GM19043 (cell line): ENCODE measurements around the gene SMAD9.
"Not testable (repeated sequence)": the region's sequence is repeated elsewhere in the genome, so short reads cannot be mapped to it uniquely, and the experiment has no call there.

Source experiments
- ATAC-seq: cut with Tn5 transposase; IDR thresholded peaks from one replicate; pipeline ENCODE4 v1.9.1; 2021; ENCODE audit warnings: low read depth; ENCODE audit not compliant: unreplicated experiment

The SMAD9 gene

DNA sequence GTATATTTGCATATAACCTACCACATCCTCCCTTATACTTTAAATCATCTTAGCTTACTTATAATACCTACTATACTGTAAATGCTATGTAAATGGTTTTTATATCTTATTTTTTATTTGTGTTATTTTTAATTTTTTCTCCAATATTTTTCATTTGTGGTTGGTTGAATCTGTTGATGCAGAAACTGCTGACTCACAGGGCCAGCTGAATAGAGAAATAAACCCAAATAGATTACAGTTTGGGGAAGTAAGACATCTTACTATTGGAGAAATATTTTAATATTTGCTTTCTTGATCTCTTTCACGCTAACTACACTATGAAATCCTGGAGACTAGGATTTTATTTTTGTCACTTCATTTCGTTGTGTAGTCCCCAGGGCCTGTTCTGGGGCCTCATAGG is 7.1 kb downstream of the SMAD9 start:
- ATAC-seq = no peak

DNA sequence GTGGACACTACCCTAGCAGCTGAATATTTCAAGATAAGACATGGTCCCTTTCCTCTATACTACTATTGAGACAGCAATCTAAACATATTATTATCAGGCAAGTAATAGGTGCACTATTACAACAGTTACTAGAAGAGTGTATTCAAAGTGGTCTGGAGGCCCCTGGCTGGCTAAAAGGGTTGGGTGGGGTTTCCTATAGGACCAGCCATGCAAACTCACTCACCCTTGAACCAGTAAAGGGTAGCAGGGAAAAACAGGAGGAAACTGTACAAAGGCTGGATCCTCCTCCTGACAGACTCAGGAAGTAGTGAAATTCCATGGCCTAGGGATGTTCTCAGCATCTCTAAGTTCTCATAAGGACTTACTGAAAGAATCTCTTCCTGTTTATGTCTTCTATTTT is 7.7 kb downstream of the SMAD9 start:
- no peak for ATAC-seq

DNA sequence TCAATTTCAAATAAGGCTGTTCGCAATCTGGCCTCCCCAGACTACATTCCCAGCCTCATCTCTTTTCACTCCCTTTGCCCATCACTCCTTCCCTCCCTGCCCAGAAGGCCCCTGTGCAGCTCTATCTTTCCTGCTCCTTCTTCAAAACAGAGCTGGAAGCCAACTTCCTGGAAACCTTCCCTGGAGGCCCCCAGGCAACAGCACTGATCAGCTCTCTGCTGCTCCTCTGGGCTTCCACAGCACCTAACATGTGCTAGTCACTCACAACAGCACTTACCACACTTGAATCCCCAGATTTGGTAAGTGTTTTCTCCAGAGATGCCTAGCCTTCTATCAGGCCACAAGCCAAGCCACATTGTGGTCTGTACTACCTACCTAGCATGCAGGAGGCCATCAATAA is 9.5 kb downstream of the SMAD9 start:
- ATAC-seq = no peak

DNA sequence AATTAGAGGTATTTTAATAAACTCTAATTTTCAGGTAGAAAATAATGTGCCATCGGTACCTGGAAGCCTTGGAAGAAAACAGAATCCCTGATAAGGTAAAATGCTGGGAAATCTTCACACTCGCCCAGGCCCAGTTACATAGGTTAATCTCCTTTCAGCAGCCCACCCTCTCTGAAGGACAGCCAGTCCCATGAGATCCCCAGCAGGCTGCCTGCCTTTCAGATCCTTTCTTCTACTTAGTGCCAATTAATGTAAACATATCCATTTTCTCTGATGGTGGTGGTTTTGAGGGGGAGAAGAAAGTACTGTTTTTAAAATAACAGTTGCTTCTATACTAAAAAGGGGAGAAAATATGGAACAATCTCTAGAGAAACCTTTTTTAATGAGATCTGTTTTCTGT is 12.2 kb downstream of the SMAD9 start:
- ATAC-seq = no peak

DNA sequence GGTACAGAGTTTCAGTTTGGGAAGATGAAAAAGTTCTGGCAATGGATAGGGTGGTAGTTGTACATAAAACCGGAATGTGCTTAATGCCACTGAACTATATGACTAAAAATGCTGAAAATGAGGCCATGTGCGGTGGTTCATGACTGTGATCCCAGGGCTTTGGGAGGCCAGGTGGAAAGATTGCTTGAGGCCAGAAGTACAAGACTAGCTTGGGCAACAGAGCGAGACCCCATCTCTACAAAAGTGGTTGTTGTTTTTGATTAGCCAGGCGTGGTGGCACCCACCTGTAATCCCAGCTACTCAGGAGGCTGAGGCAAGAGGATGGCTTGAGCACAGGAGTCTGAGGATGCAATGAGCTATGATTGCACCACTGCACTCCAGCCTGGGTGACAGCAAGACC is 12.8 kb downstream of the SMAD9 start:
- ATAC-seq = no peak

DNA sequence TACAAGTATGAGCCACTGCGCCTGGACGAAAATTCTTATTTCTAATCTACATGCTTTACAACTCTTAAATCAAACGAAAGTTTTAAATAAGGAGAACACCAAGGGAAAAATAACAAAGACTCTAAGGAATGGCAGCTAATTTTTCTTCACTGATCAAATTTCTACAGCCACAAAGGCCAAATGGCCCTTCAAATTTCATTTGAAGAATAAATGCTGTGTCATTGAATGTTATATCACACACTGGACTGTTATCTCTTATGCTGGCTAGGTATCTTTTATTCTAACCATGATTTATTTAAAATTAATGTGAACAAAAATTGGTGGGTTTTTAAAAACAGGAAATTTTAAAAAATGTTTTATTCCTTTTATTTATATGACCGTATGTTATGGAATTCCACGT is 14.1 kb downstream of the SMAD9 start:
- no peak for ATAC-seq

DNA sequence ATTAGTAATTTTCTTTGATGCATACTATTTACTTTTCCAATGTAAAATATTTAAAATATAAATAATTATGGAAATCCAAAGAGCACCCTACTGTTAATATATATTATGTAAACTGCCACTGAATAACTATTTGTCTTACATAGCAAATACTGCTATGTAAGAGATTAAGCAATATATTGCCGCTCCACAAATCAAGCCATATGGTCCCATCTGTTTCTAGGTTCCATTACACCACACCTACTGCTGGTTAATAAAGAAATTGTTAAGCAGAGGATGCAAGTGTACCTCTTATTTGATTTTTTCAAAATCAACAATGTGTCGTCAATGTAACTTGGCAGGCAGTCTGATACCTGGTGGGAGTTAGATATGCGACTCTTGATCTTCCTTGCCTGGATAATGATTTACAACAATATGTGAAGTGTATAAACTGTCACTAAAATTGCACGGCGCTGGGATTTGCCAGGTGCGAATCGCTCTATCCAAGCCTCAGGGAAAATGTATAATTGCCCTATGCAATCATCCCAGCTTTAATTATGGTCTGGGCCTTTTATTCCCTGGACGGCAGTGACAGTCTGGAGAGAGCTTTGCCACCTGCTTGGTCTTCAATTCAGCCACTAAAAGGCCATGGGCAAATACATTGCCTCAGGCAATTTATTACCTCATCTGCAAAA is 16.0 kb downstream of the SMAD9 start:
- ATAC-seq = no peak

DNA sequence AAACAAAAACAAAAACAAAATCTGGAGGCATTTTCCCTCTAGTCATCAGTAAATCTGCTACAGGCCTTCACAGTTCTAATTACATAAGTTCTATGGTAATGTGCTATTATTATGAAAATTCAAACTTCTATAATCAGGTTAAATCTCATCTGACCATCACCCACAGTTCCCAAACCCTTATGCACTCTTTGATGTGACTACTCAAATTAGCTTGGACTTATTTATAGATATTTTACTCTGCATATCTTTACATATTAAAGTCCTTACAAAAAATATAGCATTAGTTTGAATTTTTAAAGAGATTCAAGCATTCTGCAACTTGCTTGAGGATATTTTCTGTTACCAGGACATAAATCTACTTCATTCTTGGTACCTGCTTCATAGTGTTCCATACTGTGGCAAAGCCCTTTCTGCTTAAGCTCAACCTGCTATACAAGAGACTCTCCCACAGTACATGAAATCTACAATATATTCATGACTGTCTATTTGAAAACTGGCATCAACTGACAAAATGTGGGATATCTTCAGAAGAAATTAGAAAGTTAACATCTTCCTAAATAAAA is 22.9 kb downstream of the SMAD9 start:
- ATAC-seq = no peak

DNA sequence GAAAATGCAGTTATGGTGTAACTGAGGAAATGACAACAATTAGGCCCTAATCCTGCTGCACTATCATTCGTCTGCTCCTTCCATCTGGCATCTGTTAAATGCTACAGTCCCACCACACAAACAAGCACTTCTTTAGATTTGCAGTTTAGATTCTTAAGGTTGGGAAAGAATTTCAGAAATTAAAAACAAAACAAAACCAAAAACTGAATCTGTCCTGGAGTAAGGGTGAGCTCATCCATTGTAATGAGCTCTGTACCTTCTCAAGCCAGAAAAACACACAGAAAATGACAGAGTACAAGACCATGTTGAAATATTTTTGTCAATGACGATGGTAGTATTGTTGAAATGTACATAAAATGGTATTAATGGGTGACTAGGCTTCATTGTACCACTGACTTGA is 28.3 kb downstream of the SMAD9 start:
- ATAC-seq = no peak

DNA sequence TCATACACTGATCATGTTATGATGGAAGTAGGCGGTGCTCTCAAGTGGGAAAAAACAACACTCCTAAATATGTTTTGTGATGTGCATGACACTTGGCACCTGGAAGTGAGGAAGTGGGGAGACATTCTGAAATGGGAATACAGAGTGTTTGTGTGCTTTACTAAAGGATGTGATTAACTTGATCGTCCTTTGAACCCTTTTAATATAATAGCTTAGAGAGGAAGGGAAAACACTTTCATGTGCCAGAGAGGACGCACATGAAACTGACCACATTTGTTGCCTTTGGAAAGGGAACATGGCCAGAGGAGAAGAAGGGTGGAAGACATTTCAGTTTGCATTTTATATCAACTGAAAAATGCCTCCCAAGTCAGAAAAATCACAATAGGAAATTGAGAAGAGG is 31.4 kb downstream of the SMAD9 start:
- ATAC-seq = no peak

DNA sequence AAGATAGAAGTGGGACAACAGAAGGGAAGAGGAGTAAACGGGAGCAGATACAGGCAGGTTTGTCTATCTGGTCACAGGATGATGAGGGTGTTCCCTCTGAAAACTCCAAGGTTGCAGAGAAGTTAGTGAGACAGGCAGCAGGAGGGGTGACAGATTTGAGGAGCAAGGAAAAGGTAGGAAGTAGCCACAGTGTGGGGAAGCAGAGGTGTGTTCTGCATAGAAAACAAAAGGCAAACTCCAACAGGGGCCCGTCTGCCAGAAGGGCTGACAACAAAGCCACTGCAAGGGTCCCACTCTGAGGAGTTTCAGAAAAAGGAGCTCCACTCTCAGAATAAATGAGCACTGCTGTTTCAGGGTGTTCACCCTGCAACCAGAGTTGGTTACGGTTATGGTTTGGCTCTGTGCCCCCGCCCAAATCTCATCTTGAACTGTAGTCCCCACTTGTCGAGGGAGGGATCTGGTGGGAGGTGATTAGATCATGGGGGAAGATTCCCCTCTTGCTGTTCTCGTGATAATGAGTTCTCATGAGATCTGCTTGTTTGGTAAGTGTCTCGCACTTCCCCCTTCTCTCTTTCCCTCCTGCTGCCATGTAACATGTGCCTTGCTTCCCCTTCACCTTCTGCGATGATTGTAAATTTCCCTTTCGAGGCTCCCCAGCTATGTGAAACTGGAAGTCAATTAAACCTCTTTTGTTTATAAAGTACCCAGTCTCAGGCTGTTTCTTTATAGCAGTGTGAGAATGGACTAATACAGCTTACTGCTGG is 32.1 kb downstream of the SMAD9 start:
- no peak for ATAC-seq

DNA sequence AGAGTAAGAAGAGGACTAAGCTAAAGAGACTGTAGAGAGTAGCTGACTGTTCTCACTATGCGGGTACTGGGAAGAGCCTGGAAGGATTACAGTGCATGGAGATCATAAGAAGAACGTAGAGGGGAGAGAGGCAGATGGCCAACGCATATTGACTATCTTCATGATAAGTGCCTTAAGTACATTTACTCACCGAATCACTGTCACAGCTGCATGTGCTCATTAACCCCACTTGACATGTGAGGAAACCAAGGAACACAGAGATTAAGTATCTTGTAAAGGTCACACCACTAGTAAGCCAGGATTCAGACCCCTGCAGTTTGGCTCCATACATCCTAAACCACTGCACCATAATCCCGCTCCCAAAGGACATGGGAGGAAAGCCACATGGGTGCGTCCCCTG is 34.1 kb downstream of the SMAD9 start:
- ATAC-seq = no peak

DNA sequence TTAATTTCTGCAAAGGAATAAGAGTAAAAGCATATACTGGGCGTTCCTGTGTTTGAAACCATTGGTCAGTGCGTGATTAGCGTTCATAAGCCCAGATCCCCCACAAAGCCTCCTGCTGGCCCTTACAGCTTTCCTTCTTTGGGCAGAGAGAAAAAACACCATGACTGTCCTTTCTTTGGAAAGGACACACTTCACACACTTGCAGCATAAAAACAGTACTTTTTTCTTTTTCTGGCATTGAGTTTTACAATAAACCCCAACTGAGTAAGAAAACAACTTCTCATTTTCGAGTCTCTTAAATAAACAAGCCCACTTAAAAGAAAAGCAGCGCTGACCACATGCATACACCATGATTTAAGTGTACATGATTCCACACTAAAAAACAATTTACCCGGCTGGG is 35.8 kb downstream of the SMAD9 start:
- ATAC-seq = no peak

DNA sequence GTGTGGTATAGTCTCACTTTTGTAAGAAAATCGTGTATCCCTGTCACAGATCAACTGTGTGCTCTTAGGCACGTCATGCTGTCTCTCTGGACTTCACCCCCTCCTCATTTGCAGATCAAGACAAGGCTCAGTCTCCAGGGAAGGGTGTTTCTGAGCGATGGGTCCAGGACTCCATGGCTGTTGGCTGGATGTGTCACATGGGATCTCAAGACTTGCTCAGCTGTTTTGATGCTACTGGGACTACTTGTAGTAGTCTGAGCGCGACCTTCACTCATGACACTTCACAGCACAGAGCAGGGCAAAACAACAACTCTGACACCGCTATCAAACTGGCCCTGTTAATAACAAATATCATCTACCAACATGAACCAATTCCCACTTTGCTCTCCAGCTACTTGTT is 36.2 kb downstream of the SMAD9 start:
- ATAC-seq = no peak

DNA sequence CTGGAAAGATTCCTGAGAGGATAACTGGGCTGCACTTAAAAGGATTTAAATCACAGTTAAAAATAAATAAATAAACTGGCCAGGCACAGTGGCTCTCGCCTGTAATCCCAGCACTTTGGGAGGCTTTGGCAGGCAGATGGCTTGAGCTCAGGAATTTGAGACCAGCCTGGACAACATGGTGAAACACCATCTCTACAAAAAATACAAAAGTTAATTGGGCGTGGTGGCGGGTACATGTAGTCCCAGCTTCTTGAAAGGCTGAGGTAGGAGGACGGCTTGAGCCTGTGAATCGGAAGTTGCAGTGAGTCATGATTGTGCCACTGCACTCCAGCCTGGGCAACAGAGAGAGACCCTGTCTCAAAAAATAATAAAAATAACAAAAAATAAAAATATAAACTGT is 36.6 kb downstream of the SMAD9 start:
- ATAC-seq = not testable (repeated sequence)

DNA sequence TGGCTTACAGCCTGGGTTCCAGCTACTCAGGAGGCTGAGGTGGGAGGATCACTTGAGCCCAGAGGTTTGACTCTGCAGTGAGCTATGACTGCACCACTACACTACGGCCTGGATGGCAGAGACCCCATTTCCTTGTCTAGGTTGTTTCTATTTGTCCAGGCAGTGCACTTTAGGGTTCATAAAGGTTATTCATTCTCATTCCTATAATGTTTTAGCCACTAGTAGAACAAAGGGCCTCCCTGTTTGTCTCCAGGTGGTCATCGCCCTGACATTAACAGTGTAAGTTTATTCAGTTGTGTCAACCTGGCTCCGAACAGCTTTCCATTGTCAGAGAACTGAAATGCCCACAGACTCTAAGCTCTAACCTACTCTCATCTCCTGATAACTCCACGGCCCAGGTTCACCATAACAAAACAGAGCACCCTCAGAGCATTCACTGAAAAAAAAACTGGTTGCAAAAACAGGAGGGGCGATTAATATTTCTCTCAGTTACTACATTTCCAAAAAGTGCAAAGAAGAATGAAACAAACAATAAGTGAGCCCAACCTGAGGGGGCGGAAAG is 37.1 kb downstream of the SMAD9 start:
- no peak for ATAC-seq

DNA sequence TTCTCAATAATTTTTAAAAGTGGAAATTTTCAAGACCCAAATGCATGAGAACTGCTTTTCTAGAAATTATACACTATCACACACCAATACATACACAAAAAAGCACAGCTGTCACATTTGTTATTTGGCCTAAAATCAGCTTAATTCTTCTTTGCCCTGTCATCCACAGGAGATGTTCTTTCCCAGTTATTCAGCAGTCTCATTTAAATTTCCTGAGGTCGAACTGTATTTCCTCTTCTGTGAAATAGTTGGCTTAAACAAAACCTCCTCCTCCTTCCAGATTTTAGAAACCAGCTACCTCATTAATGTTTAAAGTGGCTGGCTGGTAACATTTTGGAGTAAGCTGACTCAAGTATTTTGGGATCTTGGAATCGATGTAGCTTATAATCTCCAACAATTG is 39.1 kb downstream of the SMAD9 start:
- ATAC-seq = no peak

DNA sequence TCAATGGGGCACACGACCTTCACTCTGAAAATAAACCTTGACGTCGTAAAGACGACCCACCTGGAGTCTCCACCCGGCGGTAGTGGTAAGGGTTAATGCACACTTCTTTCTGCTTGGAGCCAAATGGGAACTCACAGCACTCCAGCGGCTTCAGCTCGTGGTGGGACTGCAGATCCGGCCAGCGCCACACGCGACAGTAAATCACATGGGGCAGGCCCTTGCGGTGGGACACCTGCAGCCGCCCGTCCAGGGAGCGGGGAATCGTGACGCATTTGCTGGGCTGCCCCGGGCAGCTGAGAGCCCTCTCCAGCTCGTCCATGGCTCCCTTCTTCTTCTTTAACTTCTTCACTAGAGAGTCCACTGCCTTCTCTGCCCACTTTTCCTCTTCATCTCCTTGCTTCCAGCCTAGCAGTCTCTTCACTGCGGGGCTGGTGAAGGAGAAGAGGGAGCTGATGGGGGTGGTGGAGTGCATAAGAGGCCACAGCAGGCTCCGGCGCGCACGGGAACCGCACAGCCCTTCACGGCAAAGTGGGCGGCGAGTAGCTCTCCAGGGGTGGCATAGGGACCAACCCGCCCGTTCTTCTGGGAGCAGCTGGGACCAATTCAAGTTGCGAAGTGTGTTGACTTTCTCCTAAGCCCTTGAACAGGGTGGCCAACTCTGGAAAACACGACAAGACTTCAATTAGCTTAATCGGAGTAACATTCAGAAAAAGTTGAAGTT is 40.7 kb downstream of the SMAD9 start:
- ATAC-seq = no peak

DNA sequence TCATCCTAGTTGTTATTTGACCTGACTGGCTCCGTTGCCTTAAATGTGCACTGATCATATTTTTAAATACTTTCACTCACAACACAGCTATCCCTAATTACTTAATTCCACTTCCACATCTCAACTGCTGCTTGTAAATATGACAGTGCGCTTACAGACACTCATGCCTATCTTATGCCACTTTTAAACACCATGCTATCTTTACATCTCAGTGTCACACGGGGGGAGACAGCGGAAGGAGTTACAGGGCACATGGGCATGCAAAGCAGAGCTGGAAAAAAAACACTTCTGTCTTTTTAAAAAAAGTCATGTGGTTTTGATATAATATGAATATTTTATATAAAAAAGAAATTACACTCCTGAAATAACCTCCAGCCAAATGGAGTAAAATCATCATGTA is 44.1 kb downstream of the SMAD9 start:
- no peak for ATAC-seq

DNA sequence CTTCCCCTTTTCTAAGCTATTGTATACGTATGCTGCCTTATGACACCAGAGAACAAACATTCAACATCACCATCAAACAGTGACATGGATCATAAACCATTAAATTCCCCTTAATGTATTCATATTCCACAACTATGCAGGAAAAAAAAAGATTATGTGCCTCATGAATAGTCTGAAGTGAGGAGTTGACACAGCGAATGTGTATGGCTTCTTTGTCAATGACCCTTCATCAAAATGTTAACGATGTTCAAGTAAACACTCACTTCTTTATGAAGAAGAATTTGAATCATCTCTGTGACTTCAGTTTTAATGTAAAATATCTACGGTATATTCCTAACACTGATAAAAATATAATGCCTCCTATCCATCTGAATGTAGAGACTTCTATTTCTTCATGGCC is 44.6 kb downstream of the SMAD9 start:
- no peak for ATAC-seq

DNA sequence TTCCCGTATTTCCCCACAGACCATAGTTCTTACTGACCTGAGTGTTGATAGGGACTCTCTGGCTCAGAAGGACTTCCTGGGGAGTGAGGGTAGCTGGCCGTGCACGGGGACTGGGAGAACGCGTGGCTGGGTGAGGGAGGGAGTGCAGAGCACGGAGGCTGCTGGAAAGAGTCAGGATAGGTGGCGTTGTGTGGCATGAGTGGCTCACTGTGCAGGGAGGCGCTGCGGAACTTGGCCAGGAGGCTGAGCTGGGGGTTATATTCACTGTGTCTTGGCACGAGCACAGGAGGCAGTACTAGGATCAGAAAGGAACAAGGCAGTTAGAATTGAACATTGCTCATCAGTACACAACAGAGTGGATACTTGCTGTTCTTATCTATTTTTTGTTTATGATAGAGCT is 47.4 kb downstream of the SMAD9 start:
- ATAC-seq = no peak
